Ectodermal cell (in vitro differentiated cells): ENCODE data around the gene GRB10.
"Not testable (repeated sequence)": the region's sequence is repeated elsewhere in the genome, so short reads cannot be mapped to it uniquely, and the experiment has no call there.

ENCODE experiments used
- H3K27ac ChIP-seq: 2 replicates; pipeline ENCODE4 v1.7.0; 2013; ENCODE audit warnings: mild to moderate bottlenecking, low read depth, low read length; ENCODE audit not compliant: insufficient read depth, poor library complexity, severe bottlenecking
- H3K27me3 ChIP-seq: 2 replicates; pipeline ENCODE4 v1.7.0; 2013; ENCODE audit warnings: mild to moderate bottlenecking, low read length; ENCODE audit not compliant: insufficient read depth, control insufficient read depth, poor library complexity, severe bottlenecking
- H3K36me3 ChIP-seq: one replicate; pipeline ENCODE4 v1.7.0; 2013; ENCODE audit warnings: low read length; ENCODE audit not compliant: control insufficient read depth, insufficient read depth
- H3K4me1 ChIP-seq: one replicate; pipeline ENCODE4 v1.7.0; 2013; ENCODE audit warnings: low read length; ENCODE audit not compliant: control insufficient read depth, insufficient read depth
- H3K4me3 ChIP-seq: 2 replicates; pipeline ENCODE4 v1.7.0; 2013; ENCODE audit warnings: low read depth, low read length, control low read depth; ENCODE audit not compliant: insufficient read depth
- H3K9me3 ChIP-seq: 2 replicates; pipeline ENCODE4 v1.7.0; 2013; ENCODE audit warnings: mild to moderate bottlenecking, low read length, moderate library complexity; ENCODE audit not compliant: control insufficient read depth
- WGBS, 2 experiments: methylation state at CpG; one replicate each; pipeline ENCODE4 v1.1.7; 2013; ENCODE audit warnings: missing lambda C conversion rate in 2 of 2; 5-methylcytosine and 5-hydroxymethylcytosine counted together

GRB10 gene

DNA sequence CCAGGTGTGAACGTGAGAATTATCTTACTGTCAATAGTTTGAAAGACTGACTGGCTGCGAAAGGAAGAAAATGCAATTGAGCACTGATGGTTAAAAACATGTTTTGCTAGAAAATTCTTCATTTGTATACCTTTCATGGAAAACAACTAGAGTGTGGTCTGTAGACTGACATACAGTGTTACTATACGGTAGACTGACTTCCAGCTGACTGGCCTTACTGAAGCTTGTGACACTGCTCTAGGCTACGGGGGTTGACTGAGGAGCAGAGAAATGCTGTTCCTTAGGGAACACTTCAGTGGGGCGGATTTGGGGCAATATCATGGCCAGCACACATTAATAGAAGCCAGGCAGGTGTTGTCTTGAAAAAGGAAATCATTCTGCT, 191.6 kb downstream of the GRB10 start:
- Histone ChIP-seq H3K36me3 (no peaks in the 10 kb centered on the region), H3K27ac (no peak overlapping the region)

DNA sequence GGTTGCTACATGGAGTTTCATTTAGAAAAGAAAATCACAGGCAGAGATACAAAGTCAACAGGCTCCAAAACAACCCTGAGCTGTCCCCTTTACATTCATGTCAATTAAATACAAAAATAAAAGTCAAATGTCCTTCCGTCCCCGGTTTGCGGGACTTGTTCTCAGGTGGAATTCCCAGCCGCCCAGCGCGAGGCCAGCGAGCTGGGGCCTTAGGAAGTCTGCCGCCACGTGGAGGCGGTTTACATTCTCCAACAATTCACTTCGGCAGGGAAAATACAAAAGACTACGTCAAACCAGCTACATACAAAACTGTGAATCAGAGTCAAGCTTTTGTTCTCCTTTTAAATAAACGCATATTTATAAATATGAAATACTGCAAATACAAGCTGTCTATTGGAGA, 192.2 kb downstream of the GRB10 start:
- Histone ChIP-seq H3K9me3 (no peaks in the 10 kb centered on the region), H3K27ac (no peak overlapping the region), H3K36me3 (no peaks in the 10 kb centered on the region), H3K4me1 (peaks cover 5% of the 10 kb centered on the region), H3K4me3 (no peak overlapping the region), H3K27me3 (no peaks in the 10 kb centered on the region)
- 93 to 94% methylated on average over 12 to 13 of the region's 13 CpGs for WGBS, 2 experiments

More for the DNA sequence above, 191.6 kb downstream of the GRB10 start:
- Histone ChIP-seq H3K27me3 (no peaks in the 10 kb centered on the region), H3K4me1 (peaks cover 5% of the 10 kb centered on the region), H3K9me3 (no peaks in the 10 kb centered on the region), H3K4me3 (no peak overlapping the region)
- WGBS, 2 experiments = 94 to 95% methylated on average over 5 of the region's 5 CpGs

DNA sequence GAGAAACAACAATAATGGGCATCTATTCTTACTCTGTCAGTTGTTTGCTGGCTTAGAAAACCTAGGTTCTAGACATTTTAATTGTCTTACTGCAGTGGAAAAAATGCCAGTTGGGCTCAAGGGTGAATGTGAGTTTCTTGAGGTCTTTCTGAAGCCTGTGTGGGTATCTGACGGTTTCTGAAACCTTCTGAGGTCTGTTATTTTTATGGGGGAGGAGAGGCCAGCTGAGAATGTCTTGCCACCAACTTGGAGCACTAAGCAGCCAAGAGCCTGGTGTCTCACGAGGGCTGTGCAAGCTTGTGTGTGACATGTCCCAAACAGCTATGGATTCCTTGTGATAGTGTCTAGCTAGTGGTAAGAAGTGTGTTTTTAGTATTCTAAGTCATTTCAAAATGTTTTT, 193.3 kb downstream of the GRB10 start:
- Histone ChIP-seq H3K4me1 (peaks cover 5% of the 10 kb centered on the region), H3K4me3 (no peak overlapping the region), H3K27me3 (no peaks in the 10 kb centered on the region), H3K36me3 (no peaks in the 10 kb centered on the region), H3K9me3 (no peaks in the 10 kb centered on the region), H3K27ac (no peak overlapping the region)
- 95 to 97% methylated on average over 2 of the region's 2 CpGs for WGBS, 2 experiments

DNA sequence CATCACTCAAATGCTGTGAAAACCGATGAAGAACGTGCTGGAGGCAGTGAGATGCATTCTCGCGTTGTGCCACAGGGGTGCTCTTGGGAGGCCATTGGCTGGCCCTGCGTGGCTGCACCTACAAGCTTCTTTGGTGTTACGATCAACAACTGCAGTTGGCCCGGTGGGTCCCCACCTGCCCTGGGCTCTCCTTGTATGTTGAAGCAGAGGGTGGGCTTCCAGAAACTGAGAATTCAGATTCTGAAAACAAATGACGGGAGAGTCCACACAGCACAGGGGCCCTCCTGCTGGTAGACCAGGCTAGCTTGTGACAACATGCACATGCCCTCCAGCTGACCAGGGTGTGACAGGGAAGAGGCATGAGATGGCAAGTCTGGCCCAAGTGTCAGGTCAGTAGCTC, 193.8 kb downstream of the GRB10 start:
- Histone ChIP-seq H3K4me1 (peaks cover 5% of the 10 kb centered on the region), H3K4me3 (no peak overlapping the region), H3K9me3 (no peaks in the 10 kb centered on the region), H3K27ac (no peak overlapping the region), H3K36me3 (no peaks in the 10 kb centered on the region), H3K27me3 (no peaks in the 10 kb centered on the region)
- 75 to 83% methylated on average over 8 of the region's 8 CpGs for WGBS, 2 experiments

DNA sequence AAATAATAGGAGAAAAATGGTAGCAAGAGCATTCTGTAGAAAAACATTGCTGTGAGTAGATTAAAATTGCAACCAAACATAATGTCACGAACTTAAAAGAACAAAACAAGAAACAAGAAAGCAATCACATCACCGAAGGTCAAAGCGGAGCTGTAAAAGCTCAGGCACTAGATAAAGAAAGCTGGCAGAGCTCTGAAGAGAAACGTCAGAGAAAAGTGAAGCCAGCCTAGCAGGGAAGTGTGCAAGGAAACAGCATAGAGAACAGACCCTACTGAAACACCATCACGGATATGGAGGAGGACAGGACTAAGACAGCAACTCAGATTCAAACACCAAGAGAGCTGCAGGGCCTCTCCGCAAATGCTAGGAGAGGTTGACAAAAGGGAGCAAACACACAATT, 195.0 kb downstream of the GRB10 start:
- Histone ChIP-seq H3K36me3 (no peaks in the 10 kb centered on the region), H3K4me3 (no peak overlapping the region), H3K9me3 (peaks cover 3% of the 10 kb centered on the region), H3K27me3 (no peaks in the 10 kb centered on the region), H3K27ac (no peak overlapping the region), H3K4me1 (peaks cover 5% of the 10 kb centered on the region)
- WGBS, 2 experiments = 94 to 95% methylated on average over 6 of the region's 6 CpGs

DNA sequence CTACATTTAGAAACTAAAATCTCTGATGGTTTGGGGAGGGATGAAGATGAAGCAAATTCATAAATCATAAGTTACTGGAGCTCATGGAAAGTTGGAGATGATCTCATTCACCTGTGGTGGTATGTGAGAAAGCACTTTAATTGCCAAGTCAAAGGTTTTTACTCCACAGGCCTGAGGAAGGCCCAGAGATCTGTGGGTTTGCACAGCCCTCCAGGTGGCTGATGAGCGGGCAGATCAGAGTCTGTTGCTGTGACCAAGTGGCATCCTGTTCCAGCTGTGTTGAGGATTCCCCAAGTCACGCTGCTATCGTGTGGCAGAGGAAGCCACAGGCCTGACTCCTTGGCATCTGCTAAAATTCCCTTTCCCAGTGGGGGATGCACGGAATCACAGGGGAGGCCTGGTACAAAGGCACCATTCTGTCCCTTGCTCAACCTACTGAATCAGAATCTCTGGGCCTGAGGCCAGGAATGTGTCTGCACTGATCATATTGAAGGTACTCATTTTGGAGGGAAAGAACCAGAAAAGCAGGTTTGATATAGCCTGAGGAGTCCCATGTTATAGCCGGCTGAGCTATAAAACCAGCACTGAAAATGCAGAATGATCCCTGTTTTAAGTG, 197.8 kb downstream of the GRB10 start:
- no peak overlapping the region for H3K27ac ChIP-seq
- H3K36me3 ChIP-seq = no peaks in the 10 kb centered on the region
- WGBS, 2 experiments = 94% methylated on average over 5 of the region's 5 CpGs
- no peaks in the 10 kb centered on the region for H3K4me1 ChIP-seq
- no peak overlapping the region for H3K4me3 ChIP-seq
- H3K9me3 ChIP-seq = peaks cover 3% of the 10 kb centered on the region
- no peaks in the 10 kb centered on the region for H3K27me3 ChIP-seq

DNA sequence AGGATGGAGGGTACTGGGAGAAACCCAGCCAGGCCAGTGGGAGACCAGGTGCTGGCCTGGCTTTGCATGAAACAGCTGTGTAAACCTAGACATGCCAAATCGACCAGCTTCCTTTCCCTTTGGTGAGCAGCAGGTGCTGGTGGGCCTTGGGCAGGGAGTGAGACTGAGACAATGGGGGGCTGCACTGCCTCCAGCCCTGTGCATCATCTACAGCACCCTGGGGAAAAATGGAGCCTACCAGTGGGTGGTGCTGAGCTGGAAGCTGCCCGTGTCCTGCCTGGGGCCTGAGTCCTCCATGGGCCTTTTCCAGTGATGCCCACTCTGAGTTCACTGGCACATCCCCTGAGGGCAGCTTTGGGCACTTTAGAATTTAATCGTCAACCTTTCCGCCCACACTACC, 198.3 kb downstream of the GRB10 start:
- H3K27ac ChIP-seq = no peak overlapping the region

DNA sequence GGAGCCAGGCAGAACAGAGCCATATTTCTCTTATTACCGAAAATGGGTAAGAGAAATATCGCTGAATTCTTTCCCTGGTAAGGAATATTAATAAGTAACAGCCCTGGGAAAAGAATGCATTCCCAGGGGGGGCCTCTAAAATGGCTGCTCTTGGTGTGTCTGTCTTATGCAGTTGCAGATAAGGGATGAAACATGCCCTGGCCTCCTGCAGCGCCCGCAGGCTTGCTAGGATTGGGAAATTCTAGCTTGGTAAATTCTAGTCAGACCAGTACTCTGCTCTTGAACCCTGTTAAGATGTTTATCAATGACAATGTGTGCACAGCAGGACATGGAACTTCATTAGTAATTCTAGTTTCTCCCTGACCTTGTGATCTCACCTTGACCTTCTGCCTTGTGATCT, 199.4 kb downstream of the GRB10 start:
- 95 to 97% methylated on average over 4 of the region's 4 CpGs for WGBS, 2 experiments

More for the DNA sequence above, 198.3 kb downstream of the GRB10 start:
- Histone ChIP-seq H3K27me3 (no peaks in the 10 kb centered on the region), H3K4me3 (no peak overlapping the region), H3K4me1 (no peaks in the 10 kb centered on the region), H3K36me3 (no peaks in the 10 kb centered on the region), H3K9me3 (peaks cover 3% of the 10 kb centered on the region)
- WGBS, 2 experiments = 91 to 92% methylated on average over 2 to 3 of the region's 4 CpGs

DNA sequence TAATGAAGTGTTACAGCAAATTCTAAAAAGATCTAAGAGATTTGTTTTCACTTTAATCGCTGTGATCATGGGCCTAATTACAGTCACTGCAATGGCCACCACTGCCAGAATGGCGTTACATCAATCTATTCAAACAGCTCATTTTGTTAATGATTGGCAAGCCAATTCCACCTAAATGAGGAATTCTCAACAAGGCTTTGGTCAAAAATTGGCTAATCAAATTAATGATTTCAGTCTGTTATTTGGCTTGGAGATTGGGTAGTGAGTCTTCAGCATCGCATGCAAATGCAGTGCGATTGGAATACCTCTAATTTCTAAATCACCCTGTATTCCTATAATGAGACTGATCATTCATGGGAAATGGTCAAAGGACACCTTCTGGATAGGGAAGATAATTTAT, 200.4 kb downstream of the GRB10 start:
- H3K36me3 ChIP-seq, H3K27me3 ChIP-seq, H3K9me3 ChIP-seq, H3K4me3 ChIP-seq, H3K4me1 ChIP-seq, H3K27ac ChIP-seq: not testable (repeated sequence)
- 96 to 97% methylated on average over 2 to 3 of the region's 4 CpGs for WGBS, 2 experiments

More for the DNA sequence above, 199.4 kb downstream of the GRB10 start:
- H3K27me3 ChIP-seq, H3K4me1 ChIP-seq, H3K4me3 ChIP-seq, H3K9me3 ChIP-seq, H3K36me3 ChIP-seq, H3K27ac ChIP-seq: not testable (repeated sequence)

DNA sequence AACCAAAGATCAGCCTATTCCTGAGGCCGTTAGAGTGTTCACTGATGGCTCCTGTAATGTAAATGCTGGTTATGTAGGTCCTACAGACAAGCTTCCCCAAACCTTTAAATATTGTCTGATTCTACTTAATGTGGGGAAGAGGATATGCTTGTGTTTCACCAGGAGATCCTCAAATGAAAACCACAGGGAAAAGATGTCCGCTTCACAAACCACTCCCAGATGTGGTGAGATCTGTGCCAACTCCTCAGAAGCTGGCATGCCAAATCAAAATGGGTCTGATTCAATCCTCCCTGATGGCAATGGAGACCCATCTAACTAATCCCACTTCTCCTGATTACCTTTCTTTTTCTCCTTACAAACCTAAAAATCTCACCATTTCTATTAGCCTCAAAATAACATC, 202.0 kb downstream of the GRB10 start:
- not testable (repeated sequence) for H3K9me3 ChIP-seq, H3K4me1 ChIP-seq, H3K27ac ChIP-seq, H3K4me3 ChIP-seq, H3K27me3 ChIP-seq, H3K36me3 ChIP-seq
- WGBS, 2 experiments = 93 to 97% methylated on average over 2 of the region's 2 CpGs

DNA sequence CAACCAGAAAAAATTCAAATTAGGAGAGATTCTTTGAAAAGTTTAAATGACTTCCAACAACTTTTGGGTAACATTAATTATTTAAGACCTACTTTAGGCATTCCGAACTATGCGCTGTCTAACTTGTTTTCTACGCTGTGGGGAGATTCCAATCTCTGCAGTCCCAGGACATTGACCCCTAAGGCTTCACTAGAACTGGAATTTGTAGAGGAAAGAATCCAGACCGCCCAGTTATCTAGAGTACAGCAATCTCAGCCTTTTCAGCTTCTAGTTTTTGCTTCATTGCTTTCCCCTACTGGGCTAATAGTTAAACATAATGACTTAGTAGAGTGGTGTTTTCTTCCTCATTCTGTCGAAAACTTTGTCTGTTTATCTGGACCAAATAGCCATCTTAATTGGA, 202.6 kb downstream of the GRB10 start:
- H3K36me3 ChIP-seq = no peaks in the 10 kb centered on the region
- 87 to 94% methylated on average over 5 of the region's 5 CpGs for WGBS, 2 experiments
- H3K9me3 ChIP-seq = peaks cover 3% of the 10 kb centered on the region
- H3K27ac ChIP-seq = no peak overlapping the region
- H3K27me3 ChIP-seq = no peaks in the 10 kb centered on the region
- H3K4me1 ChIP-seq = no peaks in the 10 kb centered on the region
- no peak overlapping the region for H3K4me3 ChIP-seq
